ELF-1 (cell line): ENCODE measurements around the gene PIM3.

Experiments
- DNase-seq: peaks from one replicate; pipeline ENCODE4 v3.0.0-alpha.2; 2016; ENCODE audit warnings: low read depth, low spot score

Gene PIM3

GRCh38 chr22:49928185-49928495 is 32.4 kb upstream of the PIM3 start:
- no peak for DNase-seq

DNA sequence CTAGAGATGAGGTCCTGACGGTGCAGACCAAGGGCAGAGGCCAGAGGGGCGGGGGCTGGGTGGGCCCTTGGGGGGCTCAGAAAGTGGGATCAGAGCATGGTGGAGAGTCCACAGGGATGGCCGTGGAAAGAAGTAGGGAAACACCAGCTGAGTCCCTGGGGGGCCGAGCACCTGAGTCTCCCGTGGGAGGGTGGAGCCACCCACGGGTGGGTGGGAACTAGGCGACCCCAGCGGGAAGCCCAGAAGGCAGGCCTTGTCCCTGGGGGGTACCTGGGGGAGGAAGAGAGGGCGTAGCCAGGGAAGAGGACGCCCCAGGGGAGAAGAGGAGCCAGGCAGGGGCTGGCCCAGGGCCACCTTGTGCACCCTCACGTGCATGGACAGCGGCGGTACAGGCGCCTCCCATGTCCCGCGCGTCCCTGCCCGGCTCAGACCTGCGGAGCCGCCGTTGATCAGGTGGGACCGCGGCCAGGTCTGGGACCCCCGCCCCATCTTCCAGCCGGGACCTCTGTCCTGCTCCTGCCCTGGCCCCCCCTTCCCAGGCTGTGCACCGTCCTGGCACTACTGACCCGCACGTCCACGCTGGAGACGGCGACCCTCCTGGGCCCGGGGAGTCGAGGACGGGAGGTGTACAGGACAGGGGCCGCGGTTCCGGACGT is 31.9 kb upstream of the PIM3 start:
- no peak for DNase-seq

DNA sequence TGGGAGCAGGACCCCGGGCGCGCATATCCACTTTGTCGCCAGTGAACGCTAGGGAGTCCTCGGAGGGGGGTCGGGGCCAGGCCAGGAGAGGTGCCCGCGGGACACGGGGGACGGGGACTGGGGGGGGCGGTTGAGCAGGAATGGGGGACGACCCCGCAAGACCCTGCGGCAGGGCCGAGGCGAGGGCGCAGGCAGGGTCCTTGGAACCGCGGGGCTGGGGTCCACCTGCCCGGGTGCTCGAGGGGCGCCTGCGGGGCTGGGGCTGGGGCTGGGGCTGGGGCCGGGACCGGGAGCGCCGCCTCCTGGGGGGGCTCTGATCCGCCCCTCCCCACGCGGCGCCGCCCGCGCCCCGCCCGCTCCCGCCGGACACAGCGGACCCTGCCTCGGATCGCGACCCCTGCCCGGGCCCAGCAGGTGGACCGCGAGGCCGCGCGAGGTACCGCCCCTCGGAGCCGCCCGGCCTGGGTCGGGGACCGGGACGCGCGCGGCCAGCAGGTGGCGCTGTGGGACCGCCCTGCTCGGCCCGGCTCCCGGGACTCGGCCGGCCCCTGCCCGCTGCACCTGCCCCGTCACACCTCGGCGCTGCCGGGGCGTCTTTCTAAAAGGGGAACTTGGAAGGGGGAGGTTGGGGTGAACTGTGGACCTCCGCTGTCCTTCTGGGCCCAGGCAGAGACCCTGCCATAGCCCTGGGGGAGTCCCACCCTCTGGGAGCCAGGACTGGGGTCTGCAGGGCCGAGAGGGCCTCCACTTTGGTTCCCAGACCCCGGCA is 31.2 kb upstream of the PIM3 start:
- DNase-seq = peak; percentile 72

DNA sequence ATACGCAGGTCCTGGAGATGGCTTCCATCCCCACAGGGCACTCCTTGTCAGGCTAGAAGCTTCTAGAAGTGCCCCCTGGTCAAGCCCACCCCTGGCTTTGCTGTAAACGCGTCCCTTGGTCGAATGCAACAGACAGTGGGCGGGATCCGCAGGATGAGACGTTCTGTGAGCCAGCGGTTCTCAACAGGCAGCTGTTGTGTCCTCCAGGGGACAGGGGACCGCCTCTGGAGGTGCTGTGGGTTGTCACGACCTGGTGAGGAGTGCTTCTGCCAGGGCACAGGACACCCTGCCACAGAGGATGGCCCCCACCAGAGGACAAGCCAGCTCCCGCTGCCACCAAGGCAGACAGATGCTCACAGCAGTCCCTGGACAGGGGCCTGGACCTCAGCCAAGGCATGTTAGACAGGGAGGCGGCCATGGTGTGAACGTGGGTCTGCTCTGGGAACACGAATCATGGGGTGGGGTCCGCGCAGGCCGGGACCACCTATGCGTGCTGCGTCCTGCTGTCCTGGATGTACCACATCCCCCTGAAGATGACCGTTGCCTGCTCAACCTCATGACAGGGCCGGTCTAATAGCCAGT is 30.5 kb upstream of the PIM3 start:
- no peak for DNase-seq

- peak; percentile 72 for DNase-seq
Observed at GRCh38 chr22:49930596-49931412, 29.8 kb upstream of the PIM3 start.

GRCh38 chr22:49933236-49934159 is 27.1 kb upstream of the PIM3 start:
- no peak for DNase-seq

- DNase-seq = no peak
Observed at GRCh38 chr22:49934160-49934890, 26.2 kb upstream of the PIM3 start.

GRCh38 chr22:49934891-49935557 is 25.5 kb upstream of the PIM3 start:
- no peak for DNase-seq

- no peak for DNase-seq
Observed at GRCh38 chr22:49935561-49935960, 25.0 kb upstream of the PIM3 start.

GRCh38 chr22:49936018-49936972 is 24.3 kb upstream of the PIM3 start:
- DNase-seq = no peak

DNA sequence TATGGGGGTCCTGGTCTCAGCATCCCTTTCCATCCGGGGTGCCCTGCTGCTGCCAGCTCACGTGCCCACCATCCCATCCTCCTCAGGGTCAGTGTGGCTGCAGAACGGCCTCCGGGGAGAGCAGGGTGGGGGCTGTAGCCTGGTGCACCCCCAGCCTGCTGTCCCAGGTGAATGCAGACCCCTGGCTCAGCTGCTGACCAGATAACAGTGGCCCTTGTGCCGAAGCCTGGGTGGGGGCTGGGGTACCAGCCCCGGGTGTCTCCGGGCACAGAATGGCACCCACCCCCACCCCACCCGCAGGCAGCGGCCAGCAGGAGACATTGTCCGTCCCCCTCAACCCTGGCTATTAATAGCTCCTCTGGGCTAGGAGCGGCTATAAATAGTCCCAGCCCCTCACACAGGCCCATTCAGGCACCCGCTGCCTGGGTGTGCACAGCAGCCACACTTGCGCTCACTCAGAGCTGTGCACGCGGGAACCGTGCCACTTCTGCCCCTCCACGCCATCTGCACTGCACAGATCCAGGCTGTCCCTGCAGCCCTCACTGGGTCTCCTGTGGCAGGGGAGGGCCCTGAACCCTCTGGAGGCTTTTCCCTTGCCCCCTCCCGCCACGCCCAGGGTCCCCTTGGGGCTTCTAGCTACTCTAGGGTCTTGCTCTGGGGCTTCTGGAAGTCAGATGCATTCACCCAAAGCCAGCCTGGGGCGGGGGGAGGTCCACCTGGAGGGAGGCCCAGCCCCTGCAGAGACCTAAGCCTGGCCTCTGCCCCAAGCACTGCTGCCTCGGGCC is 23.4 kb upstream of the PIM3 start:
- peak; percentile 32 for DNase-seq

- DNase-seq = no peak
Observed at GRCh38 chr22:49937758-49938564, 22.6 kb upstream of the PIM3 start.

DNA sequence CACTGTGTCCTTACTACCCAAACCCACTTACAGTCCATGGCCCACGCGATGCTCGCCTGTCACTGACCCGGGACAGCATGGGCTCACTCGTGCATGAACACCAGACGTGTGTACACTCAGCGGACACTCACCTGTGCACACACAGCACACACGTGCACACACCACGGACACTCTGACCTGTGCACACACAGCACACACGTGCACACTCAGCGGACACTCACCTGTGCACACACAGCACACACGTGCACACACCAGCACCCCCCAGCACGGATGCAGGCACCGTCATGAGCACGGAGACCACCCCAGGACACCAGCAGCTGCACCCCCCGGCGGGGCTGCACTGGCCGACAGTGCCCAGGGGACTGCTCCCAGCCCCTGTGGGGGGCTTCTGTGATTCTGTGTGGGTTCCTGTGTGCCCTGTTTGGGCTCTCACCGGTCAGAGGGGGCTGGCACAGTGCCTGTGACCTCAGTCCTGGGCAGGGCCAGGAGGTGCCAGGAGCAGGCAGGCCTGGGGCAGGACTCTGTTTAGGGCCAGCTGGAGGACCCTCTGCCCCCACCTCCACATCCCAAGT is 21.9 kb upstream of the PIM3 start:
- no peak for DNase-seq

DNA sequence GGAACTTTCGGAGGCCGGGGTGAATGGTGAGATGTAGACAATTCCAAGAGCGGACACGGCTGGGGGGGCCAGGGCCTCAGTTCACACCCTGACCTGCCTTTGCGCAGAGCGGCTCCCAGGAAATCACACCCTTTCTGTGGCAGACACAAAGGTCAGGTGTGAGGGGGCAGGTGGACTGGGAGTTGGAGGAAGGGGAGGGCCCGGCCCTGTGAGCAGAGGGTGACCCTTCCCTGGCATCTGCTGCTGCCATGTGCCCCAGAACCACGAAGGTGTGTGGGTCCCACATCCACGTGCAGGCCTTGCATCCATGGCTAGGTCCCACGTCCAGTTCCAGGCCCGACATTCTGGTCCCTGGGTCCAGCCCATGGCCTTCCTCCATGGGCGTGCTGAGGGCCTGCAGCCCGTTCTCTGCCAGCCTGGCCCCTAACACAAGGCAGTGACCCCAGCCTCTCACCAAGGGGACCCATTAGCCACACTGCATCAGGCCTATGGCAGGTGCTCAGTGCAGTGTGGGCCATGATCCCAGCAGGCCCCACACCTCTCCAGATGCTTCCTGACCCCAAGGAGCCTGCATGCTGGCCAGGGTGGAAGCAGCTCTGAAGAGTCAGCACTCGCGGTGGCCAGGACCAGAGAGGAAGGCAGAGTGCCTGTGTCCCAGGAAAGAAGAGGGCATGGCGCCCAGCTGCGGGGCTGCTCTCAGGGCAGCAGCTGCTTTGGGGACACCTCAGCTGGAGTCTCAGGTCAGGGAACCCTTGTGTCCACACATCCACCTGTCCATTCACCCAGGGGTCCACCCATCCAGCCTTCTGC is 18.9 kb upstream of the PIM3 start:
- DNase-seq = no peak

GRCh38 chr22:49942565-49943404 is 17.8 kb upstream of the PIM3 start:
- DNase-seq = no peak
